Hypothalamus (tissue), 51 donors: ENCODE data around the gene FGFR3.

Experiments
- DNase-seq, 51 donors: peaks; one replicate each; lab custom pipeline; 2025; lab: John Stamatoyannopoulos, UW

FGFR3 gene

GRCh38 chr4:1785592-1785991, 7.5 kb upstream of the FGFR3 start:
- no peak for DNase-seq

GRCh38 chr4:1786544-1787362, 6.3 kb upstream of the FGFR3 start:
- no peak for DNase-seq

GRCh38 chr4:1787411-1788077, 5.5 kb upstream of the FGFR3 start:
- peak in 6 of 51 donors; percentile 30 to 45 (median 34) for DNase-seq

- DNase-seq = no peak
These were observed 4.7 kb upstream of the FGFR3 start for GRCh38 chr4:1788254-1788973.

GRCh38 chr4:1789552-1789951, 3.5 kb upstream of the FGFR3 start:
- no peak for DNase-seq

- DNase-seq = no peak
These were observed 3.1 kb upstream of the FGFR3 start for GRCh38 chr4:1790005-1790404.

- no peak for DNase-seq
These were observed 798 bp upstream of the FGFR3 start for GRCh38 chr4:1792158-1792831.

- no peak for DNase-seq
These were observed 375 bp downstream of the FGFR3 start for GRCh38 chr4:1793496-1793840.

GRCh38 chr4:1793940-1794808, 1.1 kb downstream of the FGFR3 start:
- no peak for DNase-seq

- DNase-seq = no peak
These were observed 1.8 kb downstream of the FGFR3 start for GRCh38 chr4:1794809-1795298.

GRCh38 chr4:1795299-1796195, 2.5 kb downstream of the FGFR3 start:
- no peak for DNase-seq

- no peak for DNase-seq
These were observed 3.6 kb downstream of the FGFR3 start for GRCh38 chr4:1796486-1797204.

- peak in 9 of 51 donors; percentile 22 to 74 (median 59) for DNase-seq
These were observed 4.3 kb downstream of the FGFR3 start for GRCh38 chr4:1797298-1797860.

GRCh38 chr4:1797861-1798579, 4.9 kb downstream of the FGFR3 start:
- DNase-seq = peak in 36 of 51 donors; percentile 26 to 92 (median 66)

- DNase-seq = no peak
These were observed 5.7 kb downstream of the FGFR3 start for GRCh38 chr4:1798580-1799386.
